Liver (tissue), 3 donors: ENCODE results near the gene FAM120B.

Experiments
- CTCF ChIP-seq: fragments of 150-350 bp; IDR thresholded peaks from 2 replicates; pipeline ENCODE4 v1.5.1; 2017; ENCODE audit warnings: improper control_type of control experiment, low read depth, low read length; ENCODE audit not compliant: missing input control
- FOXA1 ChIP-seq: IDR thresholded peaks from 2 replicates; pipeline ENCODE4 v1.6.1; 2016; ENCODE audit warnings: antibody characterized with exemption
- JUND ChIP-seq, 2 donors: IDR thresholded peaks; 2 replicates each; pipeline ENCODE4 v1.6.1; 2016; ENCODE audit warnings: antibody characterized with exemption in 2 of 2
- RAD21 ChIP-seq, 2 donors: IDR thresholded peaks; 2 replicates each; pipeline ENCODE4 v1.6.1; 2016; ENCODE audit warnings: antibody characterized with exemption in 2 of 2, mild to moderate bottlenecking in 2 of 2
- RXRA ChIP-seq, 2 donors: IDR thresholded peaks; 2 replicates each; pipeline ENCODE4 v1.6.1; 2017 to 2018; ENCODE audit warnings: antibody characterized with exemption in 2 of 2, mild to moderate bottlenecking in 1 of 2
- donor health status: healthy.
- donor health status: healthy.

GRCh38 chr6:170265655-170266054, 40.9 kb upstream of the FAM120B start:
- TF ChIP-seq RAD21 (IDR thresholded peaks at IDR 0.05) (peak; percentile 31 to 45), CTCF (peak; percentile 6), JUND (IDR thresholded peaks at IDR 0.05) (peak in 1 of 2 donors; percentile 41), RXRA (IDR thresholded peaks at IDR 0.05) (peak; percentile 24 to 84), FOXA1 (peak; percentile 52)
